ENCODE results near the gene MTRF1L.
A peak's percentile ranks its signal among the peaks of the same experiment; 100 is the strongest.

The MTRF1L gene

DNA sequence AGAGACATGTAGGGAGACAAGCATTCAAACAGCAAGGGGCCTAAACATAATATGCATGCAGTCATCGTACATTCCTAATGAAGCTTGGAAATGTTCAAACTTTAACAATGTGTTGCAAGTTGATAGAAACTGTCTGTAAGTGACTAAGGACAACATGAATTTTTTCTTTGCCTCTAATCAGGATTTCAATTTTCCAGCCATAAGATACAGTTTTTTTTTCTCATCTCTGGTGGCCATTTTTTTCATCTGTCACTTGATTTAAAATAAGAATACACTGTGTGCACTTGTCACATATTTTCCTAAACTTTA is 22.2 kb upstream of the MTRF1L start:
- no peak for TF ChIP-seq ZFX (IDR thresholded peaks at IDR 0.05; ENCODE audit: borderline replicate concordance)
- TF ChIP-seq CTCF (IDR thresholded peaks at IDR 0.05): peak; percentile 64
- no peak overlapping the region for H3K27ac ChIP-seq

DNA sequence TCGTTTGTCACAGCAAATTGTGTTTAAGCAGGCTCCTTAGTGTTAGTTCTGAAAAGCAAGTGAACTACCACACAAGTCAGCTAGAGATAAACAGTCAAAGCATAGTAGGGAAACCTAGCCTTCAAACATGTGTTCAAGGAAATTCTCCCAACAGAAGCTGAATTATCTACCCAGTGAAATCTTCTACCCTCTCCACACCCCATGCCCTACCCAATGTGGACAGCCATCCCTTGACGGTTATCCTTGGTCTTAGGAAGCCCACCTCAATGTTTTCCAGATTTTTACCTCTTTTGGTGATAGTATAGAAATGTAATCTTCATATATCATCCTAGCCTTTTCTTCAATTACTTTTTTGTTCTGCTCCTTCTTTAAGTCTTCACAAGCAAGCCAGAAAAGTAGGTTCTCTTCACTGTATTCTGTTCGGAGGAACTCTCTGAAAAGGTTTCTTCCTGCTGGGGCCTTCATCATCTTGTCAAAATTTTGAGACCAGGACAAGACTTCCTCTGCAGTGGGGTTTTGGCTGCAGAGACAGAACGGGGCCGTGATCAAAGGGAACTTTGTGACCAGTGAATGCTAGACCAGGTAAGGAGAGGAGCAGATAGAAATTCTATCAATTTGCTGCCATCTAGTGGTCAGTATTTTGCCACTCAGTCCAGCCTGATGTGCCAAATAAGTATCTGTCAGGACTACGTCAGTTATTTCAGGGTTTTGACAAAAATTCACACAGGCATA is 21.6 kb upstream of the MTRF1L start:
- no peak overlapping the region for H3K27ac ChIP-seq
- peak; percentile 85 for TF ChIP-seq CTCF (IDR thresholded peaks at IDR 0.05)
- TF ChIP-seq ZFX (IDR thresholded peaks at IDR 0.05; ENCODE audit: borderline replicate concordance): no peak

DNA sequence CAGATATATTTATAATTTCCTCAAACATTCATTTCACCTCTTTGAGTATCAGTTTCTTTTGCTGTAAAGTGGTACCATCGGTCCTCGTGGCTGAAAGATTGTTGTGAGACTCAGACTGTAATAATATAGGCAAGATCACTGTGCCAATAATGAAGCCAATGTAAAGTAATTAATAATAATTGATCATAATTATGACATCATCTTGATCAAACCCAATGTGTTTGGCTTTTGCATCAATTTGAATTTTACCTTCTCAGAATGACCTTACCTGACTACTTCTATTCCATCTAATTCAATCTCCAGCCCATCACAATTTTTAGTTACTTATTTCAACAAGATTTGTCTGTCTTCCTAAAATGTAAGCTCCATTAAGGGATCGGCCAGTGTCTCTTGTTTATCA is 15.8 kb upstream of the MTRF1L start:
- no peak overlapping the region for H3K27ac ChIP-seq
- TF ChIP-seq ZFX (IDR thresholded peaks at IDR 0.05; ENCODE audit: borderline replicate concordance): no peak
- TF ChIP-seq CTCF (IDR thresholded peaks at IDR 0.05): no peak

- H3K27ac ChIP-seq: no peak overlapping the region
- no peak for TF ChIP-seq CTCF (IDR thresholded peaks at IDR 0.05)
- no peak for TF ChIP-seq ZFX (IDR thresholded peaks at IDR 0.05; ENCODE audit: borderline replicate concordance)
Observed at GRCh38 chr6:153016846-153017245, 14.3 kb upstream of the MTRF1L start.

GRCh38 chr6:153015094-153015640 is 12.7 kb upstream of the MTRF1L start:
- H3K27ac ChIP-seq: no peak overlapping the region
- TF ChIP-seq ZFX (IDR thresholded peaks at IDR 0.05; ENCODE audit: borderline replicate concordance) (no peak), CTCF (IDR thresholded peaks at IDR 0.05) (no peak)

GRCh38 chr6:153013438-153013837 is 10.9 kb upstream of the MTRF1L start:
- TF ChIP-seq ZFX (IDR thresholded peaks at IDR 0.05; ENCODE audit: borderline replicate concordance) (no peak), CTCF (IDR thresholded peaks at IDR 0.05) (no peak)
- no peak overlapping the region for H3K27ac ChIP-seq

DNA sequence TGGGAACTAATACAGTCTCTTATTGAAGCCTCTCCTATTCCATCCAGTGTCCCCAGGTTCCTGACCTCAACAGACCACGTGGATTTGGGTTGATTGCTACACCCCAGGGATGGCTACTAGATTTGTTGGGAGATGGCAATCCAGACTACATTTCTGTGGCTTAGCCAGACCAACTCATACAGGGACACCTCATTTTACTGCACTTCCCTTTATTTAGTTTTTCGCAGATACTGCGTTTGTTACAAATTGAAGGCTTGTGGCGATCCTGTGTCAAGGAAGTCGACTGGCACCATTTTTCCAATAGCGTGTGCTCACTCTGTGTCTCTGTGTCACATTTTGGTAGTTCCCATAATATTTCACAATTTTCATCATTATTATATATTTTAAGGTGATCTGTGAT is 10.3 kb upstream of the MTRF1L start:
- no peak overlapping the region for H3K27ac ChIP-seq
- TF ChIP-seq ZFX (IDR thresholded peaks at IDR 0.05; ENCODE audit: borderline replicate concordance) (no peak), CTCF (IDR thresholded peaks at IDR 0.05) (no peak)

Measured in 22Rv1 (cell line).